Rectal smooth muscle tissue (tissue), 1 donor: Measurements from ENCODE around the gene ZIC4.

ENCODE experiments used
- H3K27ac ChIP-seq: one replicate; pipeline ENCODE4 v1.7.0; 2013; ENCODE audit warnings: low read depth, low read length, inconsistent platforms
- H3K27me3 ChIP-seq: one replicate; pipeline ENCODE4 v1.7.0; 2013; ENCODE audit warnings: low read length; ENCODE audit not compliant: control insufficient read depth, insufficient read depth
- H3K36me3 ChIP-seq: one replicate; pipeline ENCODE4 v1.7.0; 2013; ENCODE audit warnings: low read length; ENCODE audit not compliant: control insufficient read depth, insufficient read depth
- H3K4me1 ChIP-seq: one replicate; pipeline ENCODE4 v1.7.0; 2013; ENCODE audit warnings: low read length; ENCODE audit not compliant: control insufficient read depth, insufficient read depth
- H3K4me3 ChIP-seq: one replicate; pipeline ENCODE4 v1.7.0; 2013; ENCODE audit warnings: low read length
- H3K9ac ChIP-seq: one replicate; pipeline ENCODE4 v1.7.0; 2013; ENCODE audit warnings: low read length

Gene ZIC4

GRCh38 chr3:147355753-147356090 is 50.6 kb downstream of the ZIC4 start:
- H3K27ac ChIP-seq, result no peak overlapping the region
- no peak overlapping the region for H3K4me3 ChIP-seq
- no peak overlapping the region for H3K9ac ChIP-seq
- H3K4me1 ChIP-seq, result no peaks in the 10 kb centered on the region
- peaks cover 34% of the 10 kb centered on the region for H3K27me3 ChIP-seq
- H3K36me3 ChIP-seq, result no peaks in the 10 kb centered on the region

GRCh38 chr3:147355084-147355752 is 51.1 kb downstream of the ZIC4 start:
- H3K36me3 ChIP-seq, result no peaks in the 10 kb centered on the region
- H3K27me3 ChIP-seq, result peaks cover 30% of the 10 kb centered on the region
- no peak overlapping the region for H3K4me3 ChIP-seq
- no peak overlapping the region for H3K9ac ChIP-seq
- no peak overlapping the region for H3K27ac ChIP-seq
- H3K4me1 ChIP-seq, result no peaks in the 10 kb centered on the region

- Histone ChIP-seq H3K36me3 (no peaks in the 10 kb centered on the region), H3K27ac (no peak overlapping the region), H3K4me3 (no peak overlapping the region), H3K27me3 (peaks cover 28% of the 10 kb centered on the region), H3K4me1 (no peaks in the 10 kb centered on the region), H3K9ac (no peak overlapping the region)
Observed at GRCh38 chr3:147354623-147355022, 51.7 kb downstream of the ZIC4 start.

- Histone ChIP-seq H3K27ac (no peak overlapping the region), H3K27me3 (peaks cover 7% of the 10 kb centered on the region), H3K36me3 (no peaks in the 10 kb centered on the region), H3K9ac (no peak overlapping the region), H3K4me1 (no peaks in the 10 kb centered on the region), H3K4me3 (no peak overlapping the region)
Observed at GRCh38 chr3:147351301-147351700, 55.0 kb downstream of the ZIC4 start.

- no peaks in the 10 kb centered on the region for H3K27me3 ChIP-seq
Observed at GRCh38 chr3:147348976-147349375, 57.4 kb downstream of the ZIC4 start.

GRCh38 chr3:147343926-147344325 is 62.4 kb downstream of the ZIC4 start:
- Histone ChIP-seq H3K4me1 (no peaks in the 10 kb centered on the region), H3K36me3 (no peaks in the 10 kb centered on the region), H3K27ac (no peak overlapping the region), H3K4me3 (no peak overlapping the region), H3K9ac (no peak overlapping the region), H3K27me3 (no peaks in the 10 kb centered on the region)

More at GRCh38 chr3:147348976-147349375, 57.4 kb downstream of the ZIC4 start:
- Histone ChIP-seq H3K36me3 (no peaks in the 10 kb centered on the region), H3K27ac (no peak overlapping the region), H3K4me3 (no peak overlapping the region), H3K9ac (no peak overlapping the region), H3K4me1 (no peaks in the 10 kb centered on the region)

GRCh38 chr3:147341727-147342126 is 64.6 kb downstream of the ZIC4 start:
- no peak overlapping the region for H3K4me3 ChIP-seq
- H3K27ac ChIP-seq, result no peak overlapping the region
- no peak overlapping the region for H3K9ac ChIP-seq
- H3K36me3 ChIP-seq, result no peaks in the 10 kb centered on the region
- no peaks in the 10 kb centered on the region for H3K4me1 ChIP-seq
- no peaks in the 10 kb centered on the region for H3K27me3 ChIP-seq

GRCh38 chr3:147336543-147337278 is 69.6 kb downstream of the ZIC4 start:
- Histone ChIP-seq H3K4me1 (no peaks in the 10 kb centered on the region), H3K27ac (no peak overlapping the region), H3K27me3 (no peaks in the 10 kb centered on the region), H3K36me3 (no peaks in the 10 kb centered on the region), H3K4me3 (no peak overlapping the region), H3K9ac (no peak overlapping the region)
